NCI-H146 treated with DMSO at 0.1 percent for 48 hours (cell line): Measurements from ENCODE around the gene LGR6.
"Not testable (repeated sequence)": the region's sequence is repeated elsewhere in the genome, so short reads cannot be mapped to it uniquely, and the experiment has no call there.

ENCODE experiments used
- DNase-seq: peaks from one replicate; lab custom pipeline; 2025; ENCODE audit not compliant: unreplicated experiment; lab: John Stamatoyannopoulos, UW

Gene LGR6

DNA sequence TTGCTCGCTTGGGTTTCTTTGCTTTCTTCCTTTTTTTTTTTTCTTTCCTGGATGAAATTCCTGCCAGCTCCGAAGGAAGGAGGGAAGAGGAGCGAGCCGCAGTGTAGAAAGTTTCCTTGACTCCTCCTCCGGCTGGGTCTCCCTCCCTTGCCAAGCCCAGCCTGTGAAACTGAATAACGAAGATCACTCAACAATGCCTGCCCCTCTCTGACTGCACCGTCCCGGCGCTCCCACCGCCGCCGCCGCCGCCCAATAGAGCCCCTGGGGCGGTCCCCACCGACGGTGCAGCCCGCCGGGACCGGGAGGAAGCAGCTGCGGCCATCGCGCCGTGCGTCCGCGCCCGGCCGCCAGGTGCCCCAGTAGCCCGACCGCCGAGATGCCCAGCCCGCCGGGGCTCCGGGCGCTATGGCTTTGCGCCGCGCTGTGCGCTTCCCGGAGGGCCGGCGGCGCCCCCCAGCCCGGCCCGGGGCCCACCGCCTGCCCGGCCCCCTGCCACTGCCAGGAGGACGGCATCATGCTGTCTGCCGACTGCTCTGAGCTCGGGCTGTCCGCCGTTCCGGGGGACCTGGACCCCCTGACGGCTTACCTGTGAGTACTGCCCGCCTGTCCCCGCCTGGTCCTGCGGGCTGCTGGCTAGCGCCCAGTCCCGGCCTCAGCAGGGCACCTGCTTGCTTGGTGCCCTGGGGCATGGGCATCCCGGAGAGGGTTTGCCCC lies at the start of gene LGR6:
TSS of gene LGR6 (plus strand) at position 186 of the 714 bp plus-strand sequence. CDS start at position 377, 191 bp downstream.
- DNase-seq, result no peak

- DNase-seq, result peak; percentile 32
Observed at GRCh38 chr1:202144402-202145067, 49.1 kb upstream of the LGR6 start, which contains the start of gene ARL8A. Gene ARL8A, minus strand, starts transcription at chr1:202144737. Its CDS starts 165 bp downstream, at chr1:202144572.

DNA sequence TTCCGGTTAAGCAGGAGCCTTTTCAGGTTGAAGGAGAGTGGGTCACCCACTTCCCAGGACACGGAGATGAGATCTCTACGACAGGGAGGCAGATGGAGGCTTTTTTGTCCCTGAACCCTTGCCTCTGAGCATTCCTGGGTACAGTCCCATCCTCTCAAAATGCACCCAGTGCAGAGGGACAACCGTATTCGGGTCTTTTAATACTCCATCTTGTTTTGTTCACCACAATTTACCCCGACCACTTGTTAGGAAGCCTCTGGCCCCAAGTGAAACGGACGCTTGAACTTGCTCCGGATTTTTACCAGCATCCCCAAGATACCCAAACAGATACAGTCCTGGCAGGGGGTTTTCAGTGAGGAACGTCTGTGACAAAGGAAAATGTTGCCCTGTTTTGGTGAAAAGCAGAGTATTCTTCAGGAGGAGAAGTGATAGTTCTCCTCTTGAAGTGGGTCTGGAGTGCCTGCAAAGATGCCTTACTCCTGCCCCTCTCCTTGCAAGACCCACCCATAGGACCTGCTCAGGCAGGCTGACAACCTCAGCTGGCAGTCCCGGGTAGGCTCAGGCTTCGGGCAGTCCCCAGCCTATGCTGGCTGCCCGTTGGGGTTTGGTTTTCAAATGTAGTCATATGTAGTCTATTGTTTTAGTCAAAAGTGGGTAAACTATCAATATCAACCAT lies 48.4 kb upstream of the LGR6 start:
- no peak for DNase-seq

- DNase-seq, result not testable (repeated sequence)
Observed at GRCh38 chr1:202145744-202146140, 47.9 kb upstream of the LGR6 start.

DNA sequence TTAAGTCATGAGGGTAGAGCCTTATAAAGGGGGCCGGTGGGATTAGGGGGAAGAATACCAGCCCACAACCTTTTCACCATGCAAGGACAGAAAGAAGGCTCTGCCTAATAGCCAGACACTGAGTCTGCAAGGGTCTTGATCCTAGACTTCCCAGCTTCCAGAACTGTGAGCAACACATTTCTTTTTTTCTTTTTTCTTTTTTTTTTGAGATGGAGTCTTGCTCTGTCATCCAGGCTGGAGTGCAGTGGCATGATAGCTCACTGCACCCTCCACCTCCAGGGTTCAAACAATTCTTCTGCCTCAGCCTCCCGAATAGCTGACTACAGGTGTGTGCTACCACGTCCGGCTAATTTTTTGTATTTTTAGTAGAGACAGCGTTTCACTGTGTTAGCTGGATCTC lies 47.3 kb upstream of the LGR6 start:
- DNase-seq, result no peak

- DNase-seq, result no peak
Observed at GRCh38 chr1:202146993-202147392, 46.6 kb upstream of the LGR6 start.

DNA sequence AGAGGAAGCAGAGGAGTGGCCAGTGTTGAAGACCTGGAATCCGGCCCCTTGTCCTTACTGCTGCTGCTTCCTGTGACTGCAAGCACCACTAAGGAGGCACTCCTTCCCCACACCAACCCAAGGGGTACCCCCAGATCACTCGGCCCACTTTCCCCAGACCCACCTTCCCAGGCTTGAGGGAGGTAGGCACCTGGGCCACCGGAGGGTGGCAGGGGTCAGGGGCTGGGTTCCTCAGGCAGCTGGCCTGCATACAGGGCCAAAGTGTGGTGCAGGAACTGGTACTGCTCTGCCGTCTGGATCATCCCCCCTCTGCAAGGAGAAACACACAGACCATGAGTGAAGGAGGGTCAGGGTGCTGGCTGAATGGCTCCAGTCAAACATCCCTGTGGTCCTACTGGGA lies 45.2 kb upstream of the LGR6 start:
- DNase-seq, result no peak

GRCh38 chr1:202149566-202149965 lies 44.0 kb upstream of the LGR6 start:
- DNase-seq, result no peak

DNA sequence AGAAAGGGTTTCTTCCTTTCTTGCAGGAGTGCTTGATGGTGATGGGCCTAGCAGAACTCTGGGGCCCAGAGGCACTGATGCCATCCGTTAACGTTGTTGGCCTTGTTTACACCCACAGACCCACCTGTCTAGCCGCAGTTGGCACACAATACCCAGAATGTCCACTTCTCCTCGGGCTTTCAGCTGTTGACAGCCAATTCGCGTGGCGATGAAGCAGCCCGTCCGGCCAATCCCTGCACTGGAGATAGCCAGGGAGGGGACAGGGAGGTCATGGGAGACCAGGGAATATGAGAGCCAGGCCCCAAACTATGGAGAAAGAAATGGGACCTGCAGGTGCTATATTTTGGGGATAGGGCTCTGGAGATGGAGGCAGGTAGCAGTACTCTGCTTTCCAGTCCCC lies 43.4 kb upstream of the LGR6 start:
- DNase-seq, result no peak

- no peak for DNase-seq
Observed at GRCh38 chr1:202150602-202151001, 43.0 kb upstream of the LGR6 start.

GRCh38 chr1:202151045-202151444 lies 42.6 kb upstream of the LGR6 start:
- DNase-seq, result no peak

DNA sequence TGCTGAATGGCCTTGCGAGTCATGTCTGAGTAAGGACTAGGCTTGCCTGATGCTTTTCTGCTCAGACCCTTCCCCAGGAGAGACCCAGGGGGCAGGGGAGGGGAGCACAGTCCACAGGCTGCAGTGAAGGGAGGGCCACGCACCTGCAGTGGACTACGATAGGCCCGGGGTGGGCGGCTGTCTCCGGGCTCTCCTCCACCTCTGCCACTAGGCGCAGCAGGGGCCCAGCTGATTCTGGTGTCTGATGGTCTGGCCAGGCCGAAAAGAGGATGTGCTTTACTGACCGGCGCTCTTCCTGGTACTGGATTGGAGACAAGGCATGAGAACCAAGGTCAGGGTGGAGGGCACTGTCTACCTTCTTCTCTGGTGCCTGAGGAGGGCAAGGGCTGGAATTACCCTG lies 41.2 kb upstream of the LGR6 start:
- DNase-seq, result no peak

DNA sequence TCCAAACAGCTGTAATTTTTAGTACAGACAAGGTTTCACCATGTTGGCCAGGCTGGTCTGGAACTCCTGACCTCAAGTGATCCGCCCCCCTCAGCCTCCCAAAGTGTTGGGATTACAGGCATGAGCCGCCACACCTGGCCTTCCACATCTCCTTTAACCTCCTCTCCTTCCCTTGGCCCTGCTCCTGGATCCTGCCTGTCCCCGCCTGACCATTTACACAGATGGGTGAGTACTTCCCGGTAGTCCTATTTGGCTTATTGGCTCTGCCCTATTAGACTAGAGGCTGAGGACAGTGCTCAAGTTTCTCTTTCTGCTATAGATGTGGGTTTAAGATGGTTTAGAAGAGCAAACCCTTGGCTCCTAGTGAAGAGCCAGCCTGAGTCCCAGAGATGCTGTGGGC lies 40.3 kb upstream of the LGR6 start:
- DNase-seq, result no peak

- no peak for DNase-seq
Observed at GRCh38 chr1:202154148-202154765, 39.3 kb upstream of the LGR6 start.

GRCh38 chr1:202154766-202155477 lies 38.7 kb upstream of the LGR6 start:
- DNase-seq, result peak; percentile 29

DNA sequence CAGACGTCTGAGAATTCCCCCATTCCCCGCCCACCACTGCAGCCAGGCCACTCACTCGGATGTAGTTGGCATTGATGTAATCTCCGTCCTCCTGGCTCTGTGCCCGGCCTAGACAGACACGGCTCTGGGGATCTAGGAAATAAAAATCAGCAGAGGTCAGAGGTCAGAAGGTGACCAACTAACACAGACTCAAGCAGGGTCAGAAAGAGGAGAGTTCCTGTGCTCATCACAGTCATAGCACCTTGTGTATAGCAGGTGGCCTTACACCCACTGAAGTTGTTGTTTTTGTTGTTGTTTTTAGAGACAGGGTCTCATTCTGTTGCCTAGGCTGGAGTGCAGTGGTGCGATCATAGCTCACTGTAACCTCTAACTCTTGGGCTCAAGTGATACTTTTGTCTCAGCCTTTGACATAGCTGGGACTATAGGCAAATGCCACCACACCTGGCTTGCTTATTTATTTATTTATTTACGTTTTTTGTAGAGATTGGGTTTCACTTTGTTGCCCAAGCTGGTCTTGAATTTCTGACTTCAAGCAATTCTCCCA lies 38.0 kb upstream of the LGR6 start:
- DNase-seq, result no peak

- DNase-seq, result no peak
Observed at GRCh38 chr1:202156590-202156989, 37.0 kb upstream of the LGR6 start.

DNA sequence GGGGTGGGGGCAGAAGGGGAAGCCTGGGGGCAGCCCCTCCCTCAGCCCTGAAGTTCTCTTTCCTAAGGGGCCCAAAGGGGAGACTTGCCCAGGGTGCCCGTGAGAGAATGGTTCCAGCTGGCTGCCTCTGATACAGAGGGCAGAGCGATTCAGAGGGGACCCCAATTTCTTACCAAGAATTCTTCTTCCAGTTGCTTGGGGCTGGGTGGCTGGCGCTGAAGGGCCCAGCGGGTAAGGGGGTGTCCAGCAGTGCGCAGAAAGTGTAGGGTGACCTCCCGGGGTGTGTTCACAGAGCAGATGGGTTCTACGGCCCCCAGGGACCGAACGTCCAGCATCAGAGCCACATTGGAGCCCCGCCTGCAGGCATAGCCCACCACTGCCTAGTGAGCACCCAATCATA lies 35.7 kb upstream of the LGR6 start:
- no peak for DNase-seq

GRCh38 chr1:202158810-202159533 lies 34.6 kb upstream of the LGR6 start:
- DNase-seq, result no peak
